Fibroblast of skin of back (primary cell): ENCODE data around the gene ITPR3.
A peak's percentile ranks its signal among the peaks of the same experiment; 100 is the strongest.

ENCODE experiments used
- DNase-seq: peaks from one replicate; pipeline ENCODE4 v3.0.0-alpha.2; 2013

Gene ITPR3

GRCh38 chr6:33639559-33639958, 18.4 kb downstream of the ITPR3 start:
- no peak for DNase-seq

GRCh38 chr6:33640361-33640760, 19.2 kb downstream of the ITPR3 start:
- no peak for DNase-seq

- DNase-seq: no peak
Observed at GRCh38 chr6:33641144-33641543, 20.0 kb downstream of the ITPR3 start.

GRCh38 chr6:33641602-33642001, 20.5 kb downstream of the ITPR3 start:
- no peak for DNase-seq

- no peak for DNase-seq
Observed at GRCh38 chr6:33642897-33643296, 21.8 kb downstream of the ITPR3 start.

GRCh38 chr6:33651403-33651802, 30.3 kb downstream of the ITPR3 start:
- no peak for DNase-seq

- DNase-seq: no peak
Observed at GRCh38 chr6:33652002-33652401, 30.9 kb downstream of the ITPR3 start.

GRCh38 chr6:33654831-33655554, 33.9 kb downstream of the ITPR3 start:
- peak; percentile 19 for DNase-seq

- DNase-seq: no peak
Observed at GRCh38 chr6:33656844-33657243, 35.7 kb downstream of the ITPR3 start.

GRCh38 chr6:33658982-33659689, 38.0 kb downstream of the ITPR3 start:
- no peak for DNase-seq

GRCh38 chr6:33659986-33660385, 38.9 kb downstream of the ITPR3 start:
- no peak for DNase-seq

- no peak for DNase-seq
Observed at GRCh38 chr6:33661106-33661838, 40.1 kb downstream of the ITPR3 start.

- no peak for DNase-seq
Observed at GRCh38 chr6:33662318-33662717, 41.2 kb downstream of the ITPR3 start.

GRCh38 chr6:33663028-33663427, 41.9 kb downstream of the ITPR3 start:
- DNase-seq: no peak

GRCh38 chr6:33663727-33664449, 42.8 kb downstream of the ITPR3 start:
- DNase-seq: no peak

GRCh38 chr6:33664506-33665057, 43.5 kb downstream of the ITPR3 start:
- DNase-seq: no peak

- DNase-seq: no peak
Observed at GRCh38 chr6:33665957-33666356, 44.8 kb downstream of the ITPR3 start.

- DNase-seq: no peak
Observed at GRCh38 chr6:33667072-33667471, 46.0 kb downstream of the ITPR3 start.

- DNase-seq: no peak
Observed at GRCh38 chr6:33667776-33668175, 46.7 kb downstream of the ITPR3 start.

- DNase-seq: no peak
Observed at GRCh38 chr6:33668328-33668727, 47.2 kb downstream of the ITPR3 start.

GRCh38 chr6:33668914-33669313, 47.8 kb downstream of the ITPR3 start:
- DNase-seq: no peak

- DNase-seq: no peak
Observed at GRCh38 chr6:33670086-33670660, 49.1 kb downstream of the ITPR3 start.
